ENCODE measurements around the gene BNC1. TPM values are rescaled to one million over a fixed set of nuclear protein-coding genes. Genes with fewer than 3 reads are reported as not detected.

Gene BNC1
- under 1 TPM in 2 of 4 donors, not detected in 2; 0.10 to 0.13 TPM for polyA plus RNA-seq
- long read RNA-seq, donor 1: 0 reads
- long read RNA-seq, donor 2: 0 reads
- long read RNA-seq, donor 3: 0 reads
- long read RNA-seq, donor 4: 0 reads
- long read RNA-seq, donor 5: 0 reads
- long read RNA-seq, donor 6: 0 reads
- long read RNA-seq, donor 7: 0 reads
- long read RNA-seq, donor 8, full-length matches to known transcripts: 1 of 1 reads
- long read RNA-seq, donor 8, partial matches to known transcripts: 0 of 1 reads
- long read RNA-seq, donor 8, other reads (novel, unspliced or antisense): 0 of 1 reads
- long read RNA-seq, donor 9, full-length matches to known transcripts: 1 of 1 reads
- long read RNA-seq, donor 9, partial matches to known transcripts: 0 of 1 reads
- long read RNA-seq, donor 9, other reads (novel, unspliced or antisense): 0 of 1 reads
- long read RNA-seq, donor 10: 0 reads

GRCh38 chr15:83284559-83285283 is at the start of gene BNC1:
TSS of gene BNC1 (minus strand) at chr15:83284664. CDS start at chr15:83284628, 36 bp downstream.
- Histone ChIP-seq H3K4me1 (ENCODE audit: control insufficient read depth in 3 of 3, insufficient read depth in 2 of 3, low read depth in 1 of 3, low read length in 2 of 3) (no peaks in the 10 kb centered on the region), H3K27ac (ENCODE audit: low read depth in 1 of 3, low read length in 2 of 3) (no peak within 1 kb of the TSS), H3K4me3 (ENCODE audit: low read depth in 1 of 3, low read length in 3 of 3) (peak within 1 kb of the TSS in 2 of 3 donors; percentile 8 to 36), H3K27me3 (ENCODE audit: control insufficient read depth in 3 of 3, insufficient read depth in 3 of 3, low read length in 3 of 3) (peaks cover 4 to 45% (median 32%) of the 10 kb centered on the region in 3 donors), H3K9me3 (ENCODE audit: control insufficient read depth in 2 of 2, insufficient read depth in 1 of 2, low read depth in 1 of 2, low read length in 1 of 2) (no peaks in the 10 kb centered on the region), H3K36me3 (ENCODE audit: control insufficient read depth in 3 of 3, insufficient read depth in 2 of 3, low read depth in 1 of 3, low read length in 3 of 3) (no peaks in the 10 kb centered on the region)
- 2 to 13% (median 6%) methylated on average over 29 to 93 of the region's 93 CpGs for WGBS, 3 donors
- FAIRE-seq (no peak), DNase-seq (no peak)

- H3K4me3 ChIP-seq (ENCODE audit: low read depth in 1 of 3, low read length in 3 of 3): no peak overlapping the region
These were observed 42.6 kb upstream of the BNC1 start for GRCh38 chr15:83327041-83327440.

GRCh38 chr15:83324799-83325198 is 40.3 kb upstream of the BNC1 start:
- FAIRE-seq: no peak

More at GRCh38 chr15:83327041-83327440, 42.6 kb upstream of the BNC1 start:
- DNase-seq (no peak), FAIRE-seq (no peak)
- H3K9me3 ChIP-seq (ENCODE audit: control insufficient read depth in 2 of 2, insufficient read depth in 1 of 2, low read depth in 1 of 2, low read length in 1 of 2): no peaks in the 10 kb centered on the region
- H3K36me3 ChIP-seq (ENCODE audit: control insufficient read depth in 3 of 3, insufficient read depth in 2 of 3, low read depth in 1 of 3, low read length in 3 of 3): no peaks in the 10 kb centered on the region
- H3K27ac ChIP-seq (ENCODE audit: low read depth in 1 of 3, low read length in 2 of 3): no peak overlapping the region
- H3K27me3 ChIP-seq (ENCODE audit: control insufficient read depth in 3 of 3, insufficient read depth in 3 of 3, low read length in 3 of 3): peaks cover 0 to 2% (median 0%) of the 10 kb centered on the region in 3 donors
- 73 to 77% (median 74%) methylated on average over 4 of the region's 4 CpGs for WGBS, 3 donors
- no peaks in the 10 kb centered on the region for H3K4me1 ChIP-seq (ENCODE audit: control insufficient read depth in 3 of 3, insufficient read depth in 2 of 3, low read depth in 1 of 3, low read length in 2 of 3)

GRCh38 chr15:83323296-83323711 is 38.8 kb upstream of the BNC1 start:
- WGBS, 3 donors: 30 to 44% (median 42%) methylated on average over 9 of the region's 9 CpGs
- FAIRE-seq (no peak), DNase-seq (peak; percentile 2 to 48)
- Histone ChIP-seq H3K4me1 (ENCODE audit: control insufficient read depth in 3 of 3, insufficient read depth in 2 of 3, low read depth in 1 of 3, low read length in 2 of 3) (no peaks in the 10 kb centered on the region), H3K27ac (ENCODE audit: low read depth in 1 of 3, low read length in 2 of 3) (no peak overlapping the region), H3K27me3 (ENCODE audit: control insufficient read depth in 3 of 3, insufficient read depth in 3 of 3, low read length in 3 of 3) (peaks cover 0 to 2% (median 0%) of the 10 kb centered on the region in 3 donors), H3K4me3 (ENCODE audit: low read depth in 1 of 3, low read length in 3 of 3) (no peak overlapping the region), H3K36me3 (ENCODE audit: control insufficient read depth in 3 of 3, insufficient read depth in 2 of 3, low read depth in 1 of 3, low read length in 3 of 3) (no peaks in the 10 kb centered on the region), H3K9me3 (ENCODE audit: control insufficient read depth in 2 of 2, insufficient read depth in 1 of 2, low read depth in 1 of 2, low read length in 1 of 2) (no peaks in the 10 kb centered on the region)

More at GRCh38 chr15:83324799-83325198, 40.3 kb upstream of the BNC1 start:
- Histone ChIP-seq H3K9me3 (ENCODE audit: control insufficient read depth in 2 of 2, insufficient read depth in 1 of 2, low read depth in 1 of 2, low read length in 1 of 2) (no peaks in the 10 kb centered on the region), H3K4me3 (ENCODE audit: low read depth in 1 of 3, low read length in 3 of 3) (no peak overlapping the region), H3K27me3 (ENCODE audit: control insufficient read depth in 3 of 3, insufficient read depth in 3 of 3, low read length in 3 of 3) (peaks cover 0 to 2% (median 0%) of the 10 kb centered on the region in 3 donors), H3K4me1 (ENCODE audit: control insufficient read depth in 3 of 3, insufficient read depth in 2 of 3, low read depth in 1 of 3, low read length in 2 of 3) (no peaks in the 10 kb centered on the region), H3K36me3 (ENCODE audit: control insufficient read depth in 3 of 3, insufficient read depth in 2 of 3, low read depth in 1 of 3, low read length in 3 of 3) (no peaks in the 10 kb centered on the region), H3K27ac (ENCODE audit: low read depth in 1 of 3, low read length in 2 of 3) (no peak overlapping the region)
- WGBS, 3 donors: 55 to 82% (median 70%) methylated on average over 2 of the region's 2 CpGs
- DNase-seq: no peak

- WGBS, 3 donors: 83 to 90% (median 90%) methylated on average over 3 of the region's 3 CpGs
These were observed 38.2 kb upstream of the BNC1 start for GRCh38 chr15:83322691-83323090.

DNA sequence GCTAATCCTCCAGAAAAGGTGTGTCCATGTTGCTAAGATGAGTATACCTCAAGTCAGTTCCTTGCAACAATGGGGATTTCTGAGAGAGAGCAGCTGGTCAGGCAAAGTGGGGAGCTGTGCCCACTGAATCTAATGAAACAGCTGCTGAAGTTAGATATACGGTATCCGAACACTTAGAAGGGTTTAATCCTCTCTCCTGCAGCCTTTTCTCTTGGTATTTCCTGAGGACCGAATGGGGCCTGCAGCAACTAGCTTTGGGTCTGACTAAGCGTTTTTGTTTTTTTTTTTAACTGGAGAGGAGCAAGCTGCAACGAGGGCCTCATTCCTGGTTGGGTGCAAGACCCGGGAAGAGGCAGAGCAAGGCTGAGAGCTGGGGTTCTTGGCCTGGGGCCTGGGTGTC is 37.6 kb upstream of the BNC1 start:
- FAIRE-seq (no peak), DNase-seq (no peak)
- peaks cover 0 to 2% (median 0%) of the 10 kb centered on the region in 3 donors for H3K27me3 ChIP-seq (ENCODE audit: control insufficient read depth in 3 of 3, insufficient read depth in 3 of 3, low read length in 3 of 3)
- no peak overlapping the region for H3K4me3 ChIP-seq (ENCODE audit: low read depth in 1 of 3, low read length in 3 of 3)
- no peaks in the 10 kb centered on the region for H3K36me3 ChIP-seq (ENCODE audit: control insufficient read depth in 3 of 3, insufficient read depth in 2 of 3, low read depth in 1 of 3, low read length in 3 of 3)
- no peaks in the 10 kb centered on the region for H3K4me1 ChIP-seq (ENCODE audit: control insufficient read depth in 3 of 3, insufficient read depth in 2 of 3, low read depth in 1 of 3, low read length in 2 of 3)
- 52 to 74% (median 57%) methylated on average over 6 of the region's 6 CpGs for WGBS, 3 donors
- no peak overlapping the region for H3K27ac ChIP-seq (ENCODE audit: low read depth in 1 of 3, low read length in 2 of 3)
- no peaks in the 10 kb centered on the region for H3K9me3 ChIP-seq (ENCODE audit: control insufficient read depth in 2 of 2, insufficient read depth in 1 of 2, low read depth in 1 of 2, low read length in 1 of 2)

More at GRCh38 chr15:83322691-83323090, 38.2 kb upstream of the BNC1 start:
- peaks cover 0 to 2% (median 0%) of the 10 kb centered on the region in 3 donors for H3K27me3 ChIP-seq (ENCODE audit: control insufficient read depth in 3 of 3, insufficient read depth in 3 of 3, low read length in 3 of 3)
- no peak overlapping the region for H3K27ac ChIP-seq (ENCODE audit: low read depth in 1 of 3, low read length in 2 of 3)
- no peaks in the 10 kb centered on the region for H3K36me3 ChIP-seq (ENCODE audit: control insufficient read depth in 3 of 3, insufficient read depth in 2 of 3, low read depth in 1 of 3, low read length in 3 of 3)
- DNase-seq: no peak
- H3K4me1 ChIP-seq (ENCODE audit: control insufficient read depth in 3 of 3, insufficient read depth in 2 of 3, low read depth in 1 of 3, low read length in 2 of 3): no peaks in the 10 kb centered on the region
- no peak for FAIRE-seq
- H3K9me3 ChIP-seq (ENCODE audit: control insufficient read depth in 2 of 2, insufficient read depth in 1 of 2, low read depth in 1 of 2, low read length in 1 of 2): no peaks in the 10 kb centered on the region
- no peak overlapping the region for H3K4me3 ChIP-seq (ENCODE audit: low read depth in 1 of 3, low read length in 3 of 3)

GRCh38 chr15:83320844-83321243 is 36.4 kb upstream of the BNC1 start:
- Histone ChIP-seq H3K36me3 (ENCODE audit: control insufficient read depth in 3 of 3, insufficient read depth in 2 of 3, low read depth in 1 of 3, low read length in 3 of 3) (no peaks in the 10 kb centered on the region), H3K27me3 (ENCODE audit: control insufficient read depth in 3 of 3, insufficient read depth in 3 of 3, low read length in 3 of 3) (peaks cover 0 to 2% (median 0%) of the 10 kb centered on the region in 3 donors), H3K4me3 (ENCODE audit: low read depth in 1 of 3, low read length in 3 of 3) (no peak overlapping the region), H3K27ac (ENCODE audit: low read depth in 1 of 3, low read length in 2 of 3) (no peak overlapping the region), H3K9me3 (ENCODE audit: control insufficient read depth in 2 of 2, insufficient read depth in 1 of 2, low read depth in 1 of 2, low read length in 1 of 2) (no peaks in the 10 kb centered on the region), H3K4me1 (ENCODE audit: control insufficient read depth in 3 of 3, insufficient read depth in 2 of 3, low read depth in 1 of 3, low read length in 2 of 3) (no peaks in the 10 kb centered on the region)
- DNase-seq (no peak), FAIRE-seq (no peak)

DNA sequence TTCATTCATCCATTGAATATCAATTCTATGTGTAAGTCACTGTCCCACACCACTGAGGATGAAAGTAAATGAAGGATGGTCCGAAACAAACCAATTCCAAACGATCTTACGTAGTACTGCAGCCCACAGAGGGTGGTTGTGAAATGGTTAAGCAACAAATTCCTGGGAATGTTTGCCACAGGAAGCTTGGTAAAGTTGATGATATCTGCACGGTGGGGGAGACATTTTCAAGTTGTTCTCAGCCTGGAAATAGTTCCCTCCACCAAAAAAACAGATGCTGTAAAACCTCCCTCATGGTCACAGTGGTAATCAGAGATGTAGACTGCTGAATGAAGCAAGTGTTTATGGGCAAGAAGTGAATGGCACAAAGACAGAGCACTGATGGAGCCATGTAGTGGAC is 35.9 kb upstream of the BNC1 start:
- Histone ChIP-seq H3K4me3 (ENCODE audit: low read depth in 1 of 3, low read length in 3 of 3) (no peak overlapping the region), H3K9me3 (ENCODE audit: control insufficient read depth in 2 of 2, insufficient read depth in 1 of 2, low read depth in 1 of 2, low read length in 1 of 2) (no peaks in the 10 kb centered on the region), H3K4me1 (ENCODE audit: control insufficient read depth in 3 of 3, insufficient read depth in 2 of 3, low read depth in 1 of 3, low read length in 2 of 3) (no peaks in the 10 kb centered on the region), H3K36me3 (ENCODE audit: control insufficient read depth in 3 of 3, insufficient read depth in 2 of 3, low read depth in 1 of 3, low read length in 3 of 3) (no peaks in the 10 kb centered on the region), H3K27me3 (ENCODE audit: control insufficient read depth in 3 of 3, insufficient read depth in 3 of 3, low read length in 3 of 3) (peaks cover 0 to 2% (median 0%) of the 10 kb centered on the region in 3 donors), H3K27ac (ENCODE audit: low read depth in 1 of 3, low read length in 2 of 3) (no peak overlapping the region)
- FAIRE-seq (no peak), DNase-seq (no peak)
- WGBS, 3 donors: 55 to 66% (median 59%) methylated on average over 4 of the region's 4 CpGs
